Keratinocyte (primary cell): Measurements from ENCODE around the gene SPTBN1. TPM values are rescaled to one million over a fixed set of nuclear protein-coding genes. Genes with fewer than 3 reads are reported as not detected.

Source experiments
- DNase-seq: peaks from one replicate; pipeline ENCODE4 v3.0.0-alpha.2; 2011; ENCODE audit warnings: low read depth, missing footprints, low spot score
- FAIRE-seq: peaks from 2 replicates; lab custom pipeline; 2011; peaks lifted over from hg19 to GRCh38; lab: Jason Lieb, UNC
- H2AFZ ChIP-seq: 2 replicates; pipeline ENCODE4 v1.6.0; 2012; ENCODE audit warnings: low read length, control low read depth, inconsistent platforms; ENCODE audit not compliant: control insufficient read depth
- H3K27ac ChIP-seq: 2 replicates; pipeline ENCODE4 v1.5.1; 2011; ENCODE audit warnings: low read length; ENCODE audit not compliant: control insufficient read depth, insufficient read depth
- H3K27me3 ChIP-seq: 3 replicates; pipeline ENCODE4 v1.6.0; 2011; ENCODE audit warnings: low read length; ENCODE audit not compliant: control insufficient read depth, insufficient read depth; ENCODE audit errors: extremely low read depth
- H3K36me3 ChIP-seq, 2 experiments: 2 replicates in 1 of 2; 3 replicates in 1 of 2; pipeline ENCODE4 v1.5.1; 2011; ENCODE audit warnings: low read length in 2 of 2, mild to moderate bottlenecking in 1 of 2; ENCODE audit not compliant: control insufficient read depth in 2 of 2, insufficient read depth in 2 of 2; ENCODE audit errors: extremely low read depth in 1 of 2
- H3K4me1 ChIP-seq: 3 replicates; pipeline ENCODE4 v1.5.1; 2011; ENCODE audit warnings: low read length; ENCODE audit not compliant: control insufficient read depth, insufficient read depth; ENCODE audit errors: extremely low read depth
- H3K4me2 ChIP-seq: 3 replicates; pipeline ENCODE4 v1.6.0; 2011; ENCODE audit warnings: low read depth, low read length; ENCODE audit not compliant: control insufficient read depth, insufficient read depth; ENCODE audit errors: extremely low read depth
- H3K4me3 ChIP-seq, 3 experiments: fragments of 200-600 bp in 1 of 3; sonication (generic) in 1 of 3; 2 replicates in 2 of 3; 3 replicates in 1 of 3; pipeline ENCODE4 v1.5.1; 2011 to 2016; ENCODE audit warnings: low read length in 3 of 3, mild to moderate bottlenecking in 3 of 3, control low read depth in 2 of 3, inconsistent platforms in 1 of 3, low read depth in 1 of 3, mixed read lengths in 1 of 3, mixed run types in 1 of 3, moderate library complexity in 1 of 3; ENCODE audit not compliant: control insufficient read depth in 2 of 3, insufficient read depth in 2 of 3; ENCODE audit errors: extremely low read depth in 1 of 3
- H3K79me2 ChIP-seq: 2 replicates; pipeline ENCODE4 v1.6.0; 2012; ENCODE audit warnings: low read length; ENCODE audit not compliant: control insufficient read depth, insufficient read depth
- H3K9ac ChIP-seq: 3 replicates; pipeline ENCODE4 v1.6.0; 2011; ENCODE audit warnings: low read length; ENCODE audit not compliant: control insufficient read depth, insufficient read depth; ENCODE audit errors: extremely low read depth
- H3K9me1 ChIP-seq: 3 replicates; pipeline ENCODE4 v1.6.0; 2011; ENCODE audit warnings: low read length; ENCODE audit not compliant: control insufficient read depth, insufficient read depth; ENCODE audit errors: extremely low read depth
- H3K9me3 ChIP-seq: 2 replicates; pipeline ENCODE4 v1.5.1; 2012; ENCODE audit warnings: low read depth, low read length; ENCODE audit not compliant: control insufficient read depth
- H4K20me1 ChIP-seq: 3 replicates; pipeline ENCODE4 v1.6.0; 2011; ENCODE audit warnings: low read length; ENCODE audit not compliant: control insufficient read depth, insufficient read depth; ENCODE audit errors: extremely low read depth
- EZH2 ChIP-seq: IDR thresholded peaks from one replicate; pipeline ENCODE4 v1.6.1; 2012; ENCODE audit warnings: inconsistent platforms, mild to moderate bottlenecking, low read length, moderate library complexity
- dilution Hi-C: fragments of 300-500 bp; cut with MboI; formaldehyde crosslinking; loops from one replicate; pipeline ENCODE4 v1.7.0; 2020; ENCODE audit warnings: low sequenced_read_pairs; ENCODE audit not compliant: extremely low pct_ligation_motif_present
- polyA plus RNA-seq, 5 experiments: library from polyadenylated mRNA; depleted of rRNA in 3 of 5; stranded (reverse) in 3 of 5; stranded (forward) in 1 of 5; unstranded in 1 of 5; fragments of >200 nt; gene quantifications; 1 replicate in 1 of 5; 2 replicates in 3 of 5; 3 replicates in 1 of 5; pipeline versions ENCODE4 v1.2.1 to v1.2.3, GENCODE V29; 2011 to 2012; ENCODE audit warnings: missing spikeins in 2 of 5, low read depth in 1 of 5, low replicate concordance in 1 of 5
- TF ChIP-seq, protein P1 (sequence below), 3 experiments: IDR thresholded peaks in 1 of 3; conservative IDR thresholded peaks in 1 of 3; optimal IDR thresholded peaks in 1 of 3; 2 replicates in 2 of 3; 3 replicates in 1 of 3; pipeline versions ENCODE3 to v1.5.1; 2011; ENCODE audit warnings: low read length in 3 of 3, mild to moderate bottlenecking in 3 of 3, moderate library complexity in 2 of 3, control low read depth in 1 of 3, inconsistent platforms in 1 of 3; ENCODE audit not compliant: insufficient read depth in 2 of 3; ENCODE audit errors: extremely low read depth in 1 of 3

Gene SPTBN1
- polyA plus RNA-seq, 1 donor (not counting 4 experiments of a cell fraction or from before 2014, with no cell fraction given): 40.0 TPM

DNA sequence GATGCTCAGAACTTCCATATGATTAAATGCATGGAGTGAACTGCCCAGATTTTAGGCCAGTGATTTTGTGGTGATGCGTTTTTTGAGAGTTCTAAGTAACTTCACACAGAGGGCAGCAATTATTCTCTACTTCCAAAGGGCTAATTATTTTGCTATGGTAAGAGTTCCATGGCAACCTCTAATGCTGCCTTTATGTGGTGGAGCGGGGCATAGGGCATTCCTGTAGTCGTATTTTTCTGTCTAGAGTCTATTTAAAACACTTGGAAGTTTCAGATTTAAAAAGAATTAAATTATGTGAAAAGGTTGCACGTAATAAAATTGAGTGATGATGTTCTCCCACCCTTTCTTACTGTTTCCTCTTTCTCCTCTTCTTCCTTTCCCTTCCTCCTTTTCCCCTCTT, 203.4 kb downstream of the SPTBN1 start:
- H3K27ac ChIP-seq: no peak overlapping the region
- no peaks in the 10 kb centered on the region for H3K79me2 ChIP-seq
- H3K9me3 ChIP-seq: no peaks in the 10 kb centered on the region
- H4K20me1 ChIP-seq: no peaks in the 10 kb centered on the region
- FAIRE-seq: no peak
- TF ChIP-seq EZH2: no peak
- TF ChIP-seq, protein P1, sequence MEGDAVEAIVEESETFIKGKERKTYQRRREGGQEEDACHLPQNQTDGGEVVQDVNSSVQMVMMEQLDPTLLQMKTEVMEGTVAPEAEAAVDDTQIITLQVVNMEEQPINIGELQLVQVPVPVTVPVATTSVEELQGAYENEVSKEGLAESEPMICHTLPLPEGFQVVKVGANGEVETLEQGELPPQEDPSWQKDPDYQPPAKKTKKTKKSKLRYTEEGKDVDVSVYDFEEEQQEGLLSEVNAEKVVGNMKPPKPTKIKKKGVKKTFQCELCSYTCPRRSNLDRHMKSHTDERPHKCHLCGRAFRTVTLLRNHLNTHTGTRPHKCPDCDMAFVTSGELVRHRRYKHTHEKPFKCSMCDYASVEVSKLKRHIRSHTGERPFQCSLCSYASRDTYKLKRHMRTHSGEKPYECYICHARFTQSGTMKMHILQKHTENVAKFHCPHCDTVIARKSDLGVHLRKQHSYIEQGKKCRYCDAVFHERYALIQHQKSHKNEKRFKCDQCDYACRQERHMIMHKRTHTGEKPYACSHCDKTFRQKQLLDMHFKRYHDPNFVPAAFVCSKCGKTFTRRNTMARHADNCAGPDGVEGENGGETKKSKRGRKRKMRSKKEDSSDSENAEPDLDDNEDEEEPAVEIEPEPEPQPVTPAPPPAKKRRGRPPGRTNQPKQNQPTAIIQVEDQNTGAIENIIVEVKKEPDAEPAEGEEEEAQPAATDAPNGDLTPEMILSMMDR (optimal IDR thresholded peaks at IDR 0.05 in 1 of 3, IDR thresholded peaks at IDR 0.05 in 1 of 3, conservative IDR thresholded peaks at IDR 0.05 in 1 of 3; ENCODE audit: extremely low read depth in 1 of 3, insufficient read depth in 2 of 3, low read length in 3 of 3): no peak
- no peaks in the 10 kb centered on the region for H3K27me3 ChIP-seq
- no peak for DNase-seq
- no peaks in the 10 kb centered on the region for H3K9me1 ChIP-seq
- no peak overlapping the region for H3K9ac ChIP-seq
- no peak overlapping the region for H3K4me3 ChIP-seq
- no peak overlapping the region for H2AFZ ChIP-seq
- H3K4me2 ChIP-seq: no peak overlapping the region
- H3K4me1 ChIP-seq: no peaks in the 10 kb centered on the region
- dilution Hi-C loops: no loop called here
- peaks cover 44 to 49% of the 10 kb centered on the region in 2 experiments for H3K36me3 ChIP-seq

DNA sequence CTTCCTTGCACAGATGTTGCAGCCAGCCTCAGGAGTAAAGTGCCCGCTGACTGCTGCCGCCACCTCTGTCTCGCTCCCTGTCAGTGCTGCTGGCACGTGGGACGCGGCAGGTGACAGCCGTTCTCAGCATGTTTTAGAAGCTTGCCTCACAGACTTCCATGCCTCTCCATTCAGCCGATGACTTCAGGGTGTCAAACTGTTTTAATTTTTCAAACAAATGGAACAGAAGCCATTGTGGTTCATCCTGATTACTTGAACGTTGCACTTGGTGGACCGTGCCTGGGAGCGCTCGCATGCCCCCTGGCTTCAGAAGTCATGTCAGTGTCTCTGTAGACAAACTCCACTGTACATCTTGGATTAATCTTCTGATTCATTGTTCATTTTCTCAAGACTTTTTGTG, 204.6 kb downstream of the SPTBN1 start:
- Histone ChIP-seq H3K27me3 (no peaks in the 10 kb centered on the region), H4K20me1 (no peaks in the 10 kb centered on the region), H3K4me1 (peaks cover 6% of the 10 kb centered on the region), H3K79me2 (no peaks in the 10 kb centered on the region), H2AFZ (no peak overlapping the region), H3K27ac (no peak overlapping the region), H3K9me1 (no peaks in the 10 kb centered on the region), H3K9ac (no peak overlapping the region), H3K9me3 (no peaks in the 10 kb centered on the region), H3K4me2 (no peak overlapping the region), H3K36me3 (peaks cover 40 to 44% of the 10 kb centered on the region in 2 experiments), H3K4me3 (no peak overlapping the region)
- DNase-seq (no peak), FAIRE-seq (no peak)
- no peak for TF ChIP-seq EZH2
- TF ChIP-seq, protein P1 (optimal IDR thresholded peaks at IDR 0.05 in 1 of 3, IDR thresholded peaks at IDR 0.05 in 1 of 3, conservative IDR thresholded peaks at IDR 0.05 in 1 of 3; ENCODE audit: extremely low read depth in 1 of 3, insufficient read depth in 2 of 3, low read length in 3 of 3): no peak
- dilution Hi-C loops: no loop called here
